Peyer's patch (tissue), 4 donors: ENCODE results near the gene CYP51A1. TPM values are rescaled to one million over a fixed set of nuclear protein-coding genes. Genes with fewer than 3 reads are reported as not detected.
"Not testable (repeated sequence)": the region's sequence is repeated elsewhere in the genome, so short reads cannot be mapped to it uniquely, and the experiment has no call there.

Source experiments
- DNase-seq, 3 donors: peaks; one replicate each; pipeline ENCODE4 v3.0.0-alpha.2; 2017 to 2019
- H3K27ac ChIP-seq, 4 donors: fragments of 200-600 bp; sonication (generic); one replicate each; pipeline ENCODE4 v1.5.1; 2016 to 2019
- H3K27me3 ChIP-seq, 2 donors: fragments of 200-600 bp; sonication (generic); one replicate each; pipeline ENCODE4 v1.5.1; 2019
- H3K36me3 ChIP-seq, 3 donors: fragments of 200-600 bp; sonication (generic); one replicate each; pipeline ENCODE4 v1.5.1; 2016 to 2019
- H3K4me1 ChIP-seq, 4 donors: fragments of 200-600 bp; sonication (generic); one replicate each; pipeline ENCODE4 v1.5.1; 2016 to 2019
- H3K4me3 ChIP-seq, 4 donors: fragments of 200-600 bp; sonication (generic); 1 replicate in 3 of 4; 2 replicates in 1 of 4; pipeline ENCODE4 v1.5.1; 2016 to 2019; ENCODE audit warnings: mild to moderate bottlenecking in 1 of 4
- H3K9me3 ChIP-seq, 4 donors: fragments of 200-600 bp; sonication (generic); one replicate each; pipeline ENCODE4 v1.5.1; 2016 to 2019; ENCODE audit warnings: mild to moderate bottlenecking in 1 of 4
- POLR2A ChIP-seq, 2 donors: fragments of 450-650 bp; IDR thresholded peaks; one replicate each; pipeline ENCODE4 v1.5.1; 2017; ENCODE audit warnings: antibody characterized with exemption in 2 of 2, mild to moderate bottlenecking in 2 of 2, moderate library complexity in 2 of 2
- total RNA-seq, 4 donors: library from RNA; depleted of rRNA; stranded (reverse); fragments of >200 nt; gene quantifications; one replicate each; pipeline ENCODE4 v1.1.0, GENCODE V29; 2016
- TF ChIP-seq, protein P1 (sequence below), 6 experiments: fragments of 450-650 bp in 4 of 6; fragments of 200-600 bp in 2 of 6; sonication (generic) in 1 of 6; IDR thresholded peaks; one replicate each; pipeline ENCODE4 v1.5.1; 2017 to 2019; ENCODE audit warnings: antibody characterized with exemption in 6 of 6, mild to moderate bottlenecking in 3 of 6, moderate library complexity in 1 of 6

Gene CYP51A1
- 100 to 1,000 TPM in 2 of 4 donors, 10 to 100 TPM in 2; 11.6 to 137 (median 105) TPM for total RNA-seq

DNA sequence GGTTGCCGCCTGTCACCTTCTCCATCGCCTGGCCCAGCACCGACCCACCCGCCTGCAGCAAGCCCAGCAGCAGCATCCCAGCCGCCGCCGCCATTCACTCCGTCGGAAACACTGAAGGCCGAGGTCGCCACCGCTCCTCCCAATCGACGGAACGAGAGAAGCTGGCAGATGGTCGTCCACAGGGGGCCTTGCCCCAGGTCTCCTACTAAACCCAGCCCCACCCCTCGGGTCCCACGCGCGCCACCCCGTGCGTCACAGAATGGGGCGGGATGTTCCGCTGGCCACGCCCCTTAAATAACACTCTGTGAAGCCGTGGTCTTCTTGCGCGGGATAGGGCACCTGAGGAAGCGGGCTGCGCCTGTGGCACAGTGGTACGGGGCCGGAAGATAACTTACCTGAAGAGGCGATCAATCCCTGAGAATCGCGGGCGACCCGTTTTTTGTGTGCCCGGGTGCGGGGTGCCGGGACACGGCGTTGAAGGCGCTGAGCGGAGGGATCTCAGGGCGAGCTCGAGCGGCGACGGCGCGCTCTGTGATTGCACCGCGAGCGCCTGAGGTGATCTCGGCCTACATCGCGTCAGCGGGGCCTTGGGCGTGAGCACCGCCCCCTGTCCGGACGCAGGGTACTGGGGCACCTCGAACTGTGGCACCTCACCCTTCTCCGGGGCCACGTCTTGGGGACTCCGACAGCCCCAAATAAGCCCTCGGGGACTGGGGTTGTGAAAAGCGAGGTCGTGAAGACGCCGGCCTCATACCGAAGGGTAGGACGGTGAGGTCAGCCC, at the start of gene CYP51A1:
TSS of gene CYP51A1 (minus strand) at position 207 of the 781 bp plus-strand sequence. CDS start at position 94, 113 bp downstream.
- DNase-seq = peak; percentile 96 to 98 (median 97)
- Histone ChIP-seq H3K9me3 (no peaks in the 10 kb centered on the region), H3K4me1 (peaks cover 0 to 12% (median 2%) of the 10 kb centered on the region in 4 donors), H3K36me3 (peaks cover 0 to 14% (median 0%) of the 10 kb centered on the region in 3 donors), H3K4me3 (peak within 1 kb of the TSS; percentile 82 to 93 (median 87)), H3K27ac (peak within 1 kb of the TSS; percentile 93 to 98 (median 96)), H3K27me3 (no peaks in the 10 kb centered on the region)
- TF ChIP-seq, protein P1, sequence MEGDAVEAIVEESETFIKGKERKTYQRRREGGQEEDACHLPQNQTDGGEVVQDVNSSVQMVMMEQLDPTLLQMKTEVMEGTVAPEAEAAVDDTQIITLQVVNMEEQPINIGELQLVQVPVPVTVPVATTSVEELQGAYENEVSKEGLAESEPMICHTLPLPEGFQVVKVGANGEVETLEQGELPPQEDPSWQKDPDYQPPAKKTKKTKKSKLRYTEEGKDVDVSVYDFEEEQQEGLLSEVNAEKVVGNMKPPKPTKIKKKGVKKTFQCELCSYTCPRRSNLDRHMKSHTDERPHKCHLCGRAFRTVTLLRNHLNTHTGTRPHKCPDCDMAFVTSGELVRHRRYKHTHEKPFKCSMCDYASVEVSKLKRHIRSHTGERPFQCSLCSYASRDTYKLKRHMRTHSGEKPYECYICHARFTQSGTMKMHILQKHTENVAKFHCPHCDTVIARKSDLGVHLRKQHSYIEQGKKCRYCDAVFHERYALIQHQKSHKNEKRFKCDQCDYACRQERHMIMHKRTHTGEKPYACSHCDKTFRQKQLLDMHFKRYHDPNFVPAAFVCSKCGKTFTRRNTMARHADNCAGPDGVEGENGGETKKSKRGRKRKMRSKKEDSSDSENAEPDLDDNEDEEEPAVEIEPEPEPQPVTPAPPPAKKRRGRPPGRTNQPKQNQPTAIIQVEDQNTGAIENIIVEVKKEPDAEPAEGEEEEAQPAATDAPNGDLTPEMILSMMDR (IDR thresholded peaks at IDR 0.05) = peak in 3 of 6 experiments; percentile 1 to 27 (median 17)
- peak; percentile 87 to 91 for TF ChIP-seq POLR2A (IDR thresholded peaks at IDR 0.05)

DNA sequence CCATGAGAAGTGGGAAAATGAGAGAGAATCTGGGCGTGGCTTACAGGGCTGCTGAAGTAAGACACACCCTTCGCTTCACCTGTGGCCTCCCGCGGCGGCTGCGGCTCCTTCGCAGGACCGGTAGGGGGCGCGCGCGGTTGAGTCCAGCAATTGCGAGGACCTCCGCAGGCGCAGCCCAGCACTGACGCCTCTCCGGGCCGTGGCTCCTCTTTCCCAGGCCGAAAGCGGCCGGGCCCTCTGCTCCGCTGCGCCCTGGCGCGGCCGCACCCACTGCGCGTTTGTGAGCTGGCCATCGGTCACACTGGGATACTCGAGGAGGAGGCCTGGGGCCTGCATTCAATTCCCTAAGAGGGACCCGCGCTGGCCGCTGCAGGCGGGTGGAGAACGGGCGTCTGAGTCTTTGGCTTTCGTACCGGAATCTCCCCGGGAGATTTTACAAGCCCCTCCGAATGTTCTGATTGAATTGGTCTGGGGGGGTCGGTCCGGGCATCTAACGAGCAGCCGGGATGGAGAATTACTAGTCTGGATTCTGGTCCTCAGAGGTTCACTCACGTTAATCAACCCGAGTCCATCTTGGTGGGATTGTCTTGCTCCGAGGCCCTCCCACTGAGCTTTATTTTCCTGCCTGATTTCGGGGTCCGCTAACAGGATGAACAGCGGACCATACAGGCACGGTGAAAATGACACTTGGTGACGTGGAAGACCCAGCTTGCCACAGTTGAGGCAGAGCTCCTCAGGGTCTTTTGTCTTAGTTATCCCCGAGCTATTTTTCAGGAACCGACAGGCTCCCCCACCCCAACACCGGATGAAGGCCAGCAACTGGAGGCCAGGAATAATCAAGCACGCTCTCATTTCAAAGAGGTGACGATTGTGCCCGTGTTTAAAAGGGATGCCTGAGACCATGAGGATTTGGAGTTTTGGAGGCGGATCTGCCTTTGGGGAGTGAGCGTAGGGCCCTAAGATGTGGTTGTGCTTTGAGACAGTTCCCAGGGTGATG, 44.9 kb upstream of the CYP51A1 start, which contains the start of gene LRRD1:
TSS of gene LRRD1 (minus strand) at position 215 of the 997 bp plus-strand sequence. CDS start 13,940 bp downstream, outside the sequence.
- no peak for TF ChIP-seq POLR2A (IDR thresholded peaks at IDR 0.05)
- TF ChIP-seq, protein P1 (IDR thresholded peaks at IDR 0.05) = peak; percentile 83 to 99 (median 96)
- peak; percentile 86 to 96 (median 95) for DNase-seq
- Histone ChIP-seq H3K4me3 (peak within 1 kb of the TSS; percentile 50 to 60 (median 51)), H3K36me3 (no peaks in the 10 kb centered on the region), H3K27ac (peak within 1 kb of the TSS; percentile 25 to 69 (median 48)), H3K27me3 (no peaks in the 10 kb centered on the region), H3K9me3 (no peaks in the 10 kb centered on the region), H3K4me1 (peaks cover 0 to 2% (median 0%) of the 10 kb centered on the region in 4 donors)

DNA sequence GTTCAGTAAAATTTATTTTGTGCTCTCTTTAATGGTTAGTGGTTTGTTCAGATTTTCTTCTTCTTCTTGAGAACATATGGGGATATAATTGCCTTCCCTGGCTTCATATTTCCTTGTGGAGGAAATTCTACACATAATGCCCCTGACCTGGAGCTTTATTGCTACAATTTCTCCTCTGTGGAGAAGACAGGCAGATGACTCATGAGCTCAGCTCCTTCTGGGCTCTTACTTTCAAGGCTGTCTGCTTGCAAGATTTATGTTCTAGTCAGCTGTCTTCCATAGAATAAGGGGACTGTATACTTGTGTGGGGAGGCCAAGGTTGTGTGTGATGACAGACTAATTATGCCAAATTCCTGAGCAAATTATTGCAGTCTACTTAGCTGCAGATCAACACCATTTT, 43.1 kb upstream of the CYP51A1 start:
- TF ChIP-seq, protein P1 (IDR thresholded peaks at IDR 0.05) = no peak
- TF ChIP-seq POLR2A (IDR thresholded peaks at IDR 0.05) = no peak
- Histone ChIP-seq H3K27me3 (no peaks in the 10 kb centered on the region), H3K36me3 (no peaks in the 10 kb centered on the region), H3K27ac (no peak overlapping the region), H3K4me1 (peaks cover 0 to 2% (median 0%) of the 10 kb centered on the region in 4 donors), H3K9me3 (no peaks in the 10 kb centered on the region), H3K4me3 (no peak overlapping the region)
- DNase-seq = no peak

DNA sequence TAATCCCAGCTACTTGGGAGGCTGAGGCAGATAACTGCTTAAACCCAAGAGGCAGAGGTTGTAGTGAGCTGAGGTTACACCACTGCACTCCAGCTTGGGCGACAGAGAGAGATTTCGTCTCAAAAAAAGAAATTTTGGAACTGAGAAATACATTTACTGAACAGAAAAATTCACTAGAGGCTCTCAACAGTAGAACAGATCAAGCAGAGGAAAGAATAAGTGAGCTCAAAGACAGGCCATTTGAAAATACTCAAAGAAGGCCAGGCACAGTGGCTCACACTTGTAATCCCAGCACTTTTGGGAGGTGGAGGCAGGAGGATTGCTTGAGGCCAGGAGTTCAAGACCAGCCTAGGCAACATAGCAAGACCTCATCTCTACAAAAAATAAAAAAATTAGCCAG, 35.3 kb upstream of the CYP51A1 start:
- not testable (repeated sequence) for DNase-seq, H3K36me3 ChIP-seq, H3K9me3 ChIP-seq

DNA sequence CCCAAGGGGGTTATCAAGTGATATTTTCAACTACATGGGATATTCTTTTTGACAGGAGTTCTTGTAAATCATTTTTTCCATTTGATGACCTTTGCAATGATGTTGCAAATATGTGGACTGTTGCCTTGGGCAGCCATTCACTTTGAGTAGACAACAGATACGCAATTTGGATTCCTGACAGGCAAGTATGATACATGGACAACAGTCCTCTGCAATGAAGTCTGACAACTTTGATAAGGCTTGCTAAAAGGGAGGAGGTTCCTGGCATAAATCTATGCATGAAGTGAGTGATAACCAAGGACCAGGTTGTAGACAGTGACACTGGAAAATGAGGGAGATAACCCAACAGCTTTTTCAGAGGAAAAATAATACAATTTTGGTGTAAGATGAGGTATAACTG, 27.0 kb upstream of the CYP51A1 start:
- H3K36me3 ChIP-seq = no peaks in the 10 kb centered on the region
- no peak overlapping the region for H3K4me3 ChIP-seq
- no peak for TF ChIP-seq POLR2A (IDR thresholded peaks at IDR 0.05)
- no peak for DNase-seq
- no peaks in the 10 kb centered on the region for H3K27me3 ChIP-seq
- H3K9me3 ChIP-seq = no peaks in the 10 kb centered on the region
- H3K27ac ChIP-seq = no peak overlapping the region
- H3K4me1 ChIP-seq = no peaks in the 10 kb centered on the region

More for the DNA sequence above, 35.3 kb upstream of the CYP51A1 start:
- H3K27ac ChIP-seq, H3K4me3 ChIP-seq, H3K4me1 ChIP-seq, H3K27me3 ChIP-seq: not testable (repeated sequence)
